GM12865 (cell line): Measurements from ENCODE around the gene GABRB1.

Experiments used
- DNase-seq: peaks from one replicate; pipeline ENCODE4 v3.0.0; 2010; ENCODE audit warnings: low read depth
- H3K4me3 ChIP-seq: 2 replicates; pipeline ENCODE4 v1.5.1; 2011; ENCODE audit warnings: mild to moderate bottlenecking, low read depth, low read length, control low read depth
- TF ChIP-seq, protein P1 (sequence below): IDR thresholded peaks from 2 replicates; pipeline ENCODE4 v1.5.1; 2011; ENCODE audit warnings: low read length, control low read depth, low read depth, inconsistent platforms; ENCODE audit not compliant: insufficient read depth; ENCODE audit errors: missing control alignments

GABRB1 gene

DNA sequence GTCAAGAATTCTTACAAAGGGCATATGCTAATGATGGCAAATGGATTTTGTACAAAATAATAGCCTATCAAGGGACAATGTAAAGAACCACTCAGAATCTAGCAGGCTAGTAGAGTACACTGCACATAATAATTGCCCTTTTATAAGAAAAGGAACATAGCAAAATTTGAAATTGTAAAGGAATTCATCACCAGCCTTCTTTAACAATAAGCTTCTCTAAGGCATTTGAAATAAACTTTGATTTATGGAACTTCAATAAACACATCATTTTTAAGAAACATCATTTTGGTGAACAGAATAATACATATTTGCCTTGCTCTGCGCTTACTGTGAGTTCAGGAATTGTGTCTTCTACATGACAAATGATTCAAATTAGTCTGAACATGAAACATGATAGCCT, 444.0 kb downstream of the GABRB1 start:
- no peak for DNase-seq
- no peak overlapping the region for H3K4me3 ChIP-seq
- TF ChIP-seq, protein P1, sequence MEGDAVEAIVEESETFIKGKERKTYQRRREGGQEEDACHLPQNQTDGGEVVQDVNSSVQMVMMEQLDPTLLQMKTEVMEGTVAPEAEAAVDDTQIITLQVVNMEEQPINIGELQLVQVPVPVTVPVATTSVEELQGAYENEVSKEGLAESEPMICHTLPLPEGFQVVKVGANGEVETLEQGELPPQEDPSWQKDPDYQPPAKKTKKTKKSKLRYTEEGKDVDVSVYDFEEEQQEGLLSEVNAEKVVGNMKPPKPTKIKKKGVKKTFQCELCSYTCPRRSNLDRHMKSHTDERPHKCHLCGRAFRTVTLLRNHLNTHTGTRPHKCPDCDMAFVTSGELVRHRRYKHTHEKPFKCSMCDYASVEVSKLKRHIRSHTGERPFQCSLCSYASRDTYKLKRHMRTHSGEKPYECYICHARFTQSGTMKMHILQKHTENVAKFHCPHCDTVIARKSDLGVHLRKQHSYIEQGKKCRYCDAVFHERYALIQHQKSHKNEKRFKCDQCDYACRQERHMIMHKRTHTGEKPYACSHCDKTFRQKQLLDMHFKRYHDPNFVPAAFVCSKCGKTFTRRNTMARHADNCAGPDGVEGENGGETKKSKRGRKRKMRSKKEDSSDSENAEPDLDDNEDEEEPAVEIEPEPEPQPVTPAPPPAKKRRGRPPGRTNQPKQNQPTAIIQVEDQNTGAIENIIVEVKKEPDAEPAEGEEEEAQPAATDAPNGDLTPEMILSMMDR, result no peak
